A673 (cell line): Measurements from ENCODE around the gene TMEM205. TPM values are rescaled to one million over a fixed set of nuclear protein-coding genes. Genes with fewer than 3 reads are reported as not detected.
A peak's percentile ranks its signal among the peaks of the same experiment; 100 is the strongest.

Experiments
- BruUV-seq: library from RNA; stranded (reverse); fragments of 400-500 nt; replicated peaks from 2 replicates; lab custom pipeline; 2021; lab: Mats Ljungman, UMichigan
- CTCF ChIA-PET: fragments of 300-600 bp; sonication (Branson Sonifier 250); formaldehyde crosslinking; loops from one replicate; lab custom pipeline; 2022; ENCODE audit warnings: antibody characterized with exemption; lab: Charles Lee
- POLR2A ChIA-PET: fragments of 300-600 bp; sonication (Branson Sonifier 250); formaldehyde crosslinking; loops from one replicate; lab custom pipeline; 2022; ENCODE audit warnings: antibody characterized with exemption; ENCODE audit not compliant: low non-redundant PET; lab: Charles Lee
- DNase-seq: peaks from one replicate; pipeline ENCODE4 v3.0.0-alpha.2; 2015; ENCODE audit warnings: low spot score
- H3K27ac ChIP-seq: fragments of 200-600 bp; sonication (generic); 2 replicates; pipeline ENCODE4 v1.5.1; 2016; ENCODE audit warnings: mixed run types, low read depth, mild to moderate bottlenecking, mixed read lengths, antibody characterized with exemption, low read length; ENCODE audit not compliant: poor library complexity, severe bottlenecking
- H3K27me3 ChIP-seq: fragments of 200-600 bp; sonication (generic); replicated peaks from 2 replicates; pipeline ENCODE4 v1.6.1; 2017; ENCODE audit warnings: mixed run types, low read depth, mild to moderate bottlenecking, mixed read lengths, antibody characterized with exemption, low read length; ENCODE audit not compliant: insufficient read depth, poor library complexity
- H3K36me3 ChIP-seq: fragments of 200-600 bp; sonication (generic); 2 replicates; pipeline ENCODE4 v1.6.1; 2016; ENCODE audit warnings: mixed run types, mild to moderate bottlenecking, mixed read lengths, antibody characterized with exemption, low read length; ENCODE audit not compliant: insufficient read depth, poor library complexity, severe bottlenecking
- H3K4me1 ChIP-seq: fragments of 200-600 bp; sonication (generic); 2 replicates; pipeline ENCODE4 v1.6.1; 2017; ENCODE audit warnings: mixed run types, mild to moderate bottlenecking, mixed read lengths, antibody characterized with exemption, low read length; ENCODE audit not compliant: insufficient read depth, poor library complexity, severe bottlenecking
- H3K4me3 ChIP-seq: fragments of 200-600 bp; sonication (generic); 2 replicates; pipeline ENCODE4 v1.5.1; 2016; ENCODE audit warnings: low read depth, mixed run types, mild to moderate bottlenecking, mixed read lengths, low read length; ENCODE audit not compliant: poor library complexity, severe bottlenecking
- H3K9me3 ChIP-seq: fragments of 200-600 bp; sonication (generic); 2 replicates; pipeline ENCODE4 v1.6.1; 2016; ENCODE audit warnings: mixed run types, low read depth, mild to moderate bottlenecking, mixed read lengths, antibody characterized with exemption, low read length; ENCODE audit not compliant: poor library complexity, severe bottlenecking
- EZH2 ChIP-seq: fragments of 200-600 bp; sonication (generic); IDR thresholded peaks from 2 replicates; pipeline ENCODE4 v1.6.1; 2017; ENCODE audit warnings: borderline replicate concordance, low read depth, mild to moderate bottlenecking, mixed read lengths, antibody characterized with exemption, low read length; ENCODE audit not compliant: poor library complexity, severe bottlenecking
- intact Hi-C: fragments of 100-400 bp; cut with micrococcal nuclease; formaldehyde crosslinking; loops from one replicate; pipeline ENCODE4 v1.10.0; 2022; ENCODE audit not compliant: unreplicated experiment
- total RNA-seq: library from RNA; stranded (reverse); gene quantifications from 2 replicates; pipeline ENCODE4 v1.2.3, GENCODE V29; 2021
- TF ChIP-seq, protein P1 (sequence below): fragments of 300-800, 200-600 bp; sonication (generic); conservative IDR thresholded peaks from 2 replicates; pipeline ENCODE4 v1.5.1; 2017; ENCODE audit warnings: low read depth, mild to moderate bottlenecking, antibody characterized with exemption, low read length, moderate library complexity, mixed read lengths

Gene TMEM205
- total RNA-seq, 1 experiment from 2014 or later, result 94.3 TPM

DNA sequence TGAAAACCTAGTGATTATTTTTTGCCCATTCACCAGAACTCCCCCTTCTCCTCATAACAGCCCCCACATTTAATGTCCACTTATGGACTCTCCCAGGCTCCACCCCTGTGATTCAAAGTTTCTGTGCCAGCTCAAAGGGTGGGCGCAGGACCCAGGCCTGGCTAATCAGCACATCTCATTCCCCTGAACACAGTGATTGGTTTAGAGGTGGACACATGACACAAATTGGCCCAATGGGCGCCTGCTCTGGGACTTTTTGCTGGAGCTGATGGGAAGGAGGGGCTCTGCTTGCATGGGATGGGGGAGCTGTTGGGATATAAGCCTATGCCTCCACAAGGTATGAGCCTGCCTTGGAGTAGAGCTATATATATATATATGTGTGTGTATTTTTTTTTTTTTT lies 44.3 kb upstream of the TMEM205 start:
- no peak for DNase-seq
- Histone ChIP-seq H3K27ac (no peak overlapping the region), H3K9me3 (no peaks in the 10 kb centered on the region), H3K4me1 (no peaks in the 10 kb centered on the region), H3K36me3 (no peaks in the 10 kb centered on the region), H3K4me3 (no peak overlapping the region), H3K27me3 (no peaks in the 10 kb centered on the region)
- intact Hi-C loops, result no loop called here
- POLR2A ChIA-PET, result no interaction called here
- CTCF ChIA-PET, result no interaction called here
- TF ChIP-seq, protein P1, sequence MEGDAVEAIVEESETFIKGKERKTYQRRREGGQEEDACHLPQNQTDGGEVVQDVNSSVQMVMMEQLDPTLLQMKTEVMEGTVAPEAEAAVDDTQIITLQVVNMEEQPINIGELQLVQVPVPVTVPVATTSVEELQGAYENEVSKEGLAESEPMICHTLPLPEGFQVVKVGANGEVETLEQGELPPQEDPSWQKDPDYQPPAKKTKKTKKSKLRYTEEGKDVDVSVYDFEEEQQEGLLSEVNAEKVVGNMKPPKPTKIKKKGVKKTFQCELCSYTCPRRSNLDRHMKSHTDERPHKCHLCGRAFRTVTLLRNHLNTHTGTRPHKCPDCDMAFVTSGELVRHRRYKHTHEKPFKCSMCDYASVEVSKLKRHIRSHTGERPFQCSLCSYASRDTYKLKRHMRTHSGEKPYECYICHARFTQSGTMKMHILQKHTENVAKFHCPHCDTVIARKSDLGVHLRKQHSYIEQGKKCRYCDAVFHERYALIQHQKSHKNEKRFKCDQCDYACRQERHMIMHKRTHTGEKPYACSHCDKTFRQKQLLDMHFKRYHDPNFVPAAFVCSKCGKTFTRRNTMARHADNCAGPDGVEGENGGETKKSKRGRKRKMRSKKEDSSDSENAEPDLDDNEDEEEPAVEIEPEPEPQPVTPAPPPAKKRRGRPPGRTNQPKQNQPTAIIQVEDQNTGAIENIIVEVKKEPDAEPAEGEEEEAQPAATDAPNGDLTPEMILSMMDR, result no peak
- no peak for TF ChIP-seq EZH2
- BruUV-seq, result no TSS peak

DNA sequence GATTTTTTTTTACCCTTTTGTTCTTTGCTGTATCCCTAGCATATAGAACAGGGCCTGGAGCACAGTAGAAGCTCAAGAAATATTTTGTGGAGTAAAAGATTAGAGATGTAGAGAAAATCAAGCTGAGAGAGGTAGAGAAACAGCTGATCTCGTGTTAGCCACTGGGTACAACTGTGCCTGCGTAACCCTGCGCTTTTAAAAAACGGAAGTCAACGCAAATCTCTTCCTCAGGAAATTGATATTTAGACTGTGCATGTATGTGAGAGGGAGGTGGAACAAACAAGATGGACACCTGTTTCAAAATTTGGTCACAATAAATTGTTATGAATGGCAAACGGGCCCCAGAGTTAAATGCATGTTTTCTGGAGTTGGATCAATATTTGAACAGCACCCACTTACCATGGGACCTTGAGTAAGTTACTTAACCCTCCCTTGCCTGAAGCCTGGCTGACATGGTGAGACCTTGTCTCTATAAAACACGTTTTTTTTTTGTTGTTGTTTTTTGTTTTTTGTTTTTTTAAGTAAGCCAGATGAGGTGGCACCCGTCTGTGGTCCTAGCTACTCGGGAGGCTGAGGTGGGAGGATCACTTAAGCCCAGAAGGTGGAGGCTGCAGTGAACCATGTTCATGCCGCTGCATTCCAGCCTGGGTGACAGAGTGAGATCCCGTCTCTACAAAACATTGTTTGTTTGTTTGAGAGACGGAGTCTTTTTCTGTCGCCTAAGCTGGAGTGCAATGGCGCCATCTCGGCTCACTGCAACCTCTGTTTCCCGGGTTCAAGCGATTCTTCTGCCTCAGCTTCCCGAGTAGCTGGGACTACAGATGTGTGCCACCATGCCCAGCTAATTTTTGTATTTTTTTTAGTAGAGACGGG lies 41.3 kb upstream of the TMEM205 start:
- DNase-seq, result no peak
- H3K9me3 ChIP-seq, result no peaks in the 10 kb centered on the region
- ChIA-PET CTCF (no interaction called here), POLR2A (no interaction called here)
- no peaks in the 10 kb centered on the region for H3K27me3 ChIP-seq
- no peak for TF ChIP-seq EZH2
- TF ChIP-seq, protein P1, result no peak
- intact Hi-C loops, result no loop called here
- H3K4me1 ChIP-seq, result peaks cover 16% of the 10 kb centered on the region
- H3K36me3 ChIP-seq, result no peaks in the 10 kb centered on the region
- H3K4me3 ChIP-seq, result no peak overlapping the region
- BruUV-seq, result no TSS peak
- H3K27ac ChIP-seq, result no peak overlapping the region

DNA sequence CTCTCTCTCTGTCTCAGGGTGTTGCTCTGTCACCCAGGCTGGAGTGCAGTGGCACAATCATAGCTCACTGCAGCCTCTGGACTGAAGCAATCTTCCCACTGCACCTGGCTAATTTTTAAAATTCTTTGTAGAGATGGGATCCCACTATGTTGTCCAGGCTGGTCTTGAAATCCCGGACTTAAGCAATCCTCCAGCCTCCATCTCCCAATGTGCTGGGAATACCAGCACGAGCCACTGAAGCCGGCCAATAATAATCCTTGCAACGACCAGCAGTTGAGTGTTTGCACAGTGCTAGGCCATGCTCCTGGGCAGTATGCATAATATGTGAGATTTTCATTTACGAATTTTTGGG lies 38.7 kb upstream of the TMEM205 start:
- Histone ChIP-seq H3K27me3 (no peaks in the 10 kb centered on the region), H3K36me3 (no peaks in the 10 kb centered on the region), H3K9me3 (no peaks in the 10 kb centered on the region), H3K4me3 (no peak overlapping the region), H3K27ac (no peak overlapping the region), H3K4me1 (peaks cover 20% of the 10 kb centered on the region)
- TF ChIP-seq, protein P1, result no peak
- TF ChIP-seq EZH2, result no peak
- peak; percentile 45 for DNase-seq
- POLR2A ChIA-PET, result no interaction called here
- CTCF ChIA-PET, result interaction anchor here (0.7 kb wide), 2 partner anchors 91 to 247 kb away, joined by 9 read pairs; no protein-coding TSS in a partner anchor
- intact Hi-C loops, result loop anchor here (5.0 kb wide), 2 partner anchors 53 to 92 kb away; partner anchors contain the start of genes ODAD3 and PRKCSH
- BruUV-seq, result no TSS peak
